ENCODE results near the gene ATRAID.

The ATRAID gene

GRCh38 chr2:27218614-27219013 lies 6.8 kb downstream of the ATRAID start:
- H3K27ac ChIP-seq (replicated peaks), result peak overlapping the region; percentile 88; the same call in 1 of the 2 replicates
- H3K4me3 ChIP-seq (replicated peaks; ENCODE audit: insufficient read depth, low read length), result peak overlapping the region; percentile 61
- TF ChIP-seq POLR2AphosphoS5 (IDR thresholded peaks at IDR 0.05; ENCODE audit: low read depth) (no peak), GABPA (IDR thresholded peaks at IDR 0.05; ENCODE audit: low read depth) (no peak), REST (IDR thresholded peaks at IDR 0.05; ENCODE audit: insufficient replicate concordance, low read depth) (no peak), SPI1 (IDR thresholded peaks at IDR 0.05; ENCODE audit: borderline replicate concordance, low read depth) (peak; percentile 73; the same call in 1 of the 2 replicates)
- TF ChIP-seq, protein P1, sequence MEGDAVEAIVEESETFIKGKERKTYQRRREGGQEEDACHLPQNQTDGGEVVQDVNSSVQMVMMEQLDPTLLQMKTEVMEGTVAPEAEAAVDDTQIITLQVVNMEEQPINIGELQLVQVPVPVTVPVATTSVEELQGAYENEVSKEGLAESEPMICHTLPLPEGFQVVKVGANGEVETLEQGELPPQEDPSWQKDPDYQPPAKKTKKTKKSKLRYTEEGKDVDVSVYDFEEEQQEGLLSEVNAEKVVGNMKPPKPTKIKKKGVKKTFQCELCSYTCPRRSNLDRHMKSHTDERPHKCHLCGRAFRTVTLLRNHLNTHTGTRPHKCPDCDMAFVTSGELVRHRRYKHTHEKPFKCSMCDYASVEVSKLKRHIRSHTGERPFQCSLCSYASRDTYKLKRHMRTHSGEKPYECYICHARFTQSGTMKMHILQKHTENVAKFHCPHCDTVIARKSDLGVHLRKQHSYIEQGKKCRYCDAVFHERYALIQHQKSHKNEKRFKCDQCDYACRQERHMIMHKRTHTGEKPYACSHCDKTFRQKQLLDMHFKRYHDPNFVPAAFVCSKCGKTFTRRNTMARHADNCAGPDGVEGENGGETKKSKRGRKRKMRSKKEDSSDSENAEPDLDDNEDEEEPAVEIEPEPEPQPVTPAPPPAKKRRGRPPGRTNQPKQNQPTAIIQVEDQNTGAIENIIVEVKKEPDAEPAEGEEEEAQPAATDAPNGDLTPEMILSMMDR (IDR thresholded peaks at IDR 0.05; ENCODE audit: insufficient read depth, low read length), result no peak
- no peaks in the 10 kb centered on the region for H3K27me3 ChIP-seq (ENCODE audit: insufficient read depth, poor library complexity, severe bottlenecking)
- DNase-seq (ENCODE audit: low read depth in 1 of 2, low spot score in 1 of 2), result no peak

GRCh38 chr2:27219091-27219490 lies 7.2 kb downstream of the ATRAID start:
- TF ChIP-seq SPI1 (IDR thresholded peaks at IDR 0.05; ENCODE audit: borderline replicate concordance, low read depth), result no peak
- TF ChIP-seq, protein P1 (IDR thresholded peaks at IDR 0.05; ENCODE audit: insufficient read depth, low read length), result no peak
- no peak for DNase-seq (ENCODE audit: low read depth in 1 of 2, low spot score in 1 of 2)
- no peak overlapping the region for H3K4me3 ChIP-seq (replicated peaks; ENCODE audit: insufficient read depth, low read length)
- no peaks in the 10 kb centered on the region for H3K27me3 ChIP-seq (ENCODE audit: insufficient read depth, poor library complexity, severe bottlenecking)
- H3K27ac ChIP-seq (replicated peaks), result no peak overlapping the region

DNA sequence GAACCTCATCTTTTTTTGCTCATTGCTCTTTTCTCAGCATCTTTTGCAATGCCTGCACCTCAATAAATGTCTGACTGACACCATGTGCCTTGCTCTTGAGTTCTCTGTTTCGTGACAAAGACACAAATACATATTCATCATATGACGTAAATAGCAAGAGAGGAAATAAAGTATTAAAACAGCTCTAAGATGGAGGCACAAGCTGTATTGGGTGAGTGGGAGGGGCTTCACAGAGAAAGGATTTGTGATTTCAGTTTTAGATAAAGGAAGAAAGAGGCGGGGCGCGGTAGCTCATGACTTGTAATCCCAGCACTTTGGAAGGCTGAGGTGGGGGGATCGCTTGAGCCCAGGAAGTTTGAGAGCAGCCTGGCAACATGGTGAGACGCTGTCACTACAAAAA lies 8.2 kb downstream of the ATRAID start:
- no peaks in the 10 kb centered on the region for H3K27me3 ChIP-seq (ENCODE audit: insufficient read depth, poor library complexity, severe bottlenecking)
- no peak overlapping the region for H3K27ac ChIP-seq (replicated peaks)
- no peak for TF ChIP-seq GABPA (IDR thresholded peaks at IDR 0.05; ENCODE audit: low read depth)
- no peak for TF ChIP-seq POLR2AphosphoS5 (IDR thresholded peaks at IDR 0.05; ENCODE audit: low read depth)
- no peak for TF ChIP-seq SPI1 (IDR thresholded peaks at IDR 0.05; ENCODE audit: borderline replicate concordance, low read depth)
- TF ChIP-seq REST (IDR thresholded peaks at IDR 0.05; ENCODE audit: insufficient replicate concordance, low read depth), result no peak
- TF ChIP-seq, protein P1 (IDR thresholded peaks at IDR 0.05; ENCODE audit: insufficient read depth, low read length), result no peak
- no peak overlapping the region for H3K4me3 ChIP-seq (replicated peaks; ENCODE audit: insufficient read depth, low read length)
- no peak for DNase-seq (ENCODE audit: low read depth in 1 of 2, low spot score in 1 of 2)

DNA sequence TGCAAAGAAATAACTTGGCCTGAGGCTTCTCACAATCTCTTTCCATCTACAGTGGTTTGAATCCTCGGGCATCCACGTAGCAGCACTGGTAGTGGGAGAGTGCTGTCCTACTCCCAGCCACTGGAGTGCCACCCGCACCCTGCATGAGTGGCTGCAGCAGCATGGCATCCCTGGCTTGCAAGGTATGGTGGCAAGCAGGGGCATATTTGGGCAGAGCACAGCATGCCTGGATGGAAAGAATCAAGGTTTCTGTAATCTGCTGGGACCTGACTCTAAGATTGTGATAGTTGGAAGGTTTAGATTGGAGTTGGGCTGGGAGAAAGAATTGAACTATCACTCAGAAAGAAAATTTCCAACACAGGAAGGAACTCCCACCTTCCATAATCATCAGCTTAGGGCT lies 9.3 kb downstream of the ATRAID start:
- TF ChIP-seq SPI1 (IDR thresholded peaks at IDR 0.05; ENCODE audit: borderline replicate concordance, low read depth) (no peak), GABPA (IDR thresholded peaks at IDR 0.05; ENCODE audit: low read depth) (no peak), POLR2AphosphoS5 (IDR thresholded peaks at IDR 0.05; ENCODE audit: low read depth) (no peak), REST (IDR thresholded peaks at IDR 0.05; ENCODE audit: insufficient replicate concordance, low read depth) (no peak)
- TF ChIP-seq, protein P1 (IDR thresholded peaks at IDR 0.05; ENCODE audit: insufficient read depth, low read length), result no peak
- no peak for DNase-seq (ENCODE audit: low read depth in 1 of 2, low spot score in 1 of 2)
- no peak overlapping the region for H3K4me3 ChIP-seq (replicated peaks; ENCODE audit: insufficient read depth, low read length)
- H3K27ac ChIP-seq (replicated peaks), result no peak overlapping the region
- H3K27me3 ChIP-seq (ENCODE audit: insufficient read depth, poor library complexity, severe bottlenecking), result no peaks in the 10 kb centered on the region
